ENCODE measurements around the gene MAU2.

MAU2 gene

GRCh38 chr19:19308373-19308772, 12.3 kb upstream of the MAU2 start:
- no peak for DNase-seq

DNA sequence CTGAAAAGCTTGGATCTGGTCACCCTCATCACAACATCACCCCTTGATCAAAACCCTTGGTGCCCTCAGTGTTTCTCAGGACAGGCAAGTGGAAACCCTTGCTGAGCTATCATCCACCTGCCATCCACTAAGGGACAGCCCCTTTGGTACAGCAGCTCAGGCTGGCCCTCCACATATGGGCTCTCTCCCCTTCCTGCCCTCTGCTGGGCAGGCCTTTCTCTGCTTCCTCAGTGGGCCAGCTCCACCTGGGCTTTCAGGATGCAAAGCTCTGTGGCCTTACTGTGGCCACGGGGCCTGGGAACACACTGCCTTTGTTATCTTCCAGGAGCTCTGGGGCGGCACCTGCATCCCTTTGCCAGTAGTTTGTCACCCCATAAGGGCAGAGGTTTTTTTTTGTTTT, 5.2 kb upstream of the MAU2 start:
- no peak for DNase-seq

DNA sequence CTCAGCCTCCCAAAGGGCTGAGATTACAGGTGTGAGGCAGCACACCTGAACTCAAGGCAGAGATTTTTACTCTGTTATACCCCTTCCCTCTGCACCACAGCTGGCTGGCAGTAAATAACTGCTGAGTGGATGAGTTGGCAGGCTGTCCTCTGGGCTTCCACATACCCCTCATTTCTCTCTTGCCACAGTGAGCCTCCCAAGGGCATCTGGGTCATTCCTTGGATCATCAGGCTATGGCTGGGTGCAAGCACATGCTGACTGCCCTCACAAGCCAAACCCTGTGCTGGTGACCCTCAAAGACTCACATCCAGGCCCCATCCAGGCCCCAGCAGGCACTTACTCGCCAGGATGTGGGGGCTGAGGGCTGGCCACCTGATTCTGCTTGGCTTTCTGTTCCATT, 4.5 kb upstream of the MAU2 start:
- no peak for DNase-seq

DNA sequence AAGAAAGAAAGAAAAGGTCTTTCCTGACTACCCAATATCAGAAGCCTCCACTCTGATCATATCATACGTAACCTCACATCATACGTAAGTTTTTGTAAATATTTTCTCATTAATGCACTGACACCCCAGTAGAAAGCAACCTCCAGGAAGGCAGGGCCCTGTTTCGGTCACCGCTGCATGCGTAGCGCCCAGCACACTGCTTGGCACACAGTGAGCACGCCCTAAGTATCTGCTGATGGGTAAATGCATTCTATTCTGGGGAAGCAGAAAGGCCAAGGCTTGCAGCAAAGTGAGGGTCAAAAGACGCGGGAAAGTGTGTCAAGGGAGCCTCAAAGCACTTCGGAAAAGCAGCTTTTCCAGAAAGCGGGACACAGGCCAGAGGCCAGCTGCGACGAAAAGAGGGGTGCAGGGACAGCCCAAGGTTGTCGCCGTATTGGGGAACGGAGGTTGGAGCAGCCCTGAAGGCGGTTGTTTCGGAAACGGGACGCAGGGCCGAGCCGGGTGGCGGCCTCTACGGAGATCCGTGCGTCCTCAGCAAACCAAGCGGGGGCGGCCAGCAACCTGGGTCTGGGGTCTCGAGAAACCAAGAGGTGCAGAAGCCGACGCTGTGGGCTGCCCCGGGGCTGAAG, 783 bp upstream of the MAU2 start:
- DNase-seq, result no peak

- peak; percentile 16 for DNase-seq
Observed at GRCh38 chr19:19321141-19321577, 530 bp downstream of the MAU2 start.

DNA sequence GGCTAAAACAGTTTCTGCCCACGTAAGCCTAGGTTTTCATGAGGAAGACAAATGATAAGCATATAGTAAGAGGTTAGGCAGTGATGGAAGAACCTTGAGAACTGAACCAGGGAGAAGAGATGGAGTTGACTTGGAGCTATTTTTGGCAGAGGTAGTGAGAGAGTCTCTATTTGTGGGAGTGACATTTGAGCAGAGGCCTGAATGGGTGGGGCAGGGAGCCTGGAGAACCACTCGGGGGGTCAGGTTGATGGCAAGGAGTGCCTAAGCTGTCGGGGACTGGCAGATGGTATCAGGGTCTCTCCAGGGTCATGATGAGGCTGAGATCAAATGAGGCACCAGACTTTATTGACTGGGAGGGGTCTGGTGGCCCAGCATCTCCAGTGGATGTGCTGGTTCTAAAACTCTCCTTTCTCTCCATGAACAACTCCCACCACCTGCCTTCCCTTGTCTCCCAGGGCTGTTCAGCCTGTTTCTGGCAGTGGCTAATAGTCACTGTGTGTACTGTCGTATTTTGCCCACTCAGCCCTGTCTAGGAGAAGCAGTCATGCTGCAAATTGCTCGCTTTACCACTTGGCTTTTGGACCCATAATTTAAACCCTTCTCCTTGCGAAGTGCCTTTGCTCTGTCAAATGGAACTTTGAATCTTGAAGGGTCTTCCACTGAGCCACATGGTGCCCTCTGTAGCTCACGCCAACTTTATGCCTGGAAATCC, 3.6 kb downstream of the MAU2 start:
- no peak for DNase-seq

DNA sequence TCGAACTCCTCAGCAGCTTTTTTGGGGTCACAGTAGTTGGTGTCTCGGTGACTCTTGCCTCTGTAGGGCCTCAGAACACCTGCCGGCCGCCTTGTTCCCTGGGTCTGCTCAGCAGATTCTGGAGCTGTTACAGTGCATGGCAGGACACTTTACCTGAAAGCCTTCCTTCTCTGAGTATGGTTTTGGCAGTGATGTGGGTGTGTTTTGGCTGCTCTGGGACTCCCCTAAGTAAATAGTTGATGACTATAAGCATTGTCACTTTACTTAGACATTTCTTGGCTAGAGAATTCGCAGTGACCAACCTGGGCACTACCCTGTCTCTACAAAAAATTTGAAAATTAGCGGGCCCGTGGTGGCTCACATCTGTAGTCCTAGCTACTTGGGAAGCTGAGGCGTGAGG, 7.0 kb downstream of the MAU2 start:
- no peak for DNase-seq

- DNase-seq, result no peak
Observed at GRCh38 chr19:19329126-19329525, 8.5 kb downstream of the MAU2 start.

DNA sequence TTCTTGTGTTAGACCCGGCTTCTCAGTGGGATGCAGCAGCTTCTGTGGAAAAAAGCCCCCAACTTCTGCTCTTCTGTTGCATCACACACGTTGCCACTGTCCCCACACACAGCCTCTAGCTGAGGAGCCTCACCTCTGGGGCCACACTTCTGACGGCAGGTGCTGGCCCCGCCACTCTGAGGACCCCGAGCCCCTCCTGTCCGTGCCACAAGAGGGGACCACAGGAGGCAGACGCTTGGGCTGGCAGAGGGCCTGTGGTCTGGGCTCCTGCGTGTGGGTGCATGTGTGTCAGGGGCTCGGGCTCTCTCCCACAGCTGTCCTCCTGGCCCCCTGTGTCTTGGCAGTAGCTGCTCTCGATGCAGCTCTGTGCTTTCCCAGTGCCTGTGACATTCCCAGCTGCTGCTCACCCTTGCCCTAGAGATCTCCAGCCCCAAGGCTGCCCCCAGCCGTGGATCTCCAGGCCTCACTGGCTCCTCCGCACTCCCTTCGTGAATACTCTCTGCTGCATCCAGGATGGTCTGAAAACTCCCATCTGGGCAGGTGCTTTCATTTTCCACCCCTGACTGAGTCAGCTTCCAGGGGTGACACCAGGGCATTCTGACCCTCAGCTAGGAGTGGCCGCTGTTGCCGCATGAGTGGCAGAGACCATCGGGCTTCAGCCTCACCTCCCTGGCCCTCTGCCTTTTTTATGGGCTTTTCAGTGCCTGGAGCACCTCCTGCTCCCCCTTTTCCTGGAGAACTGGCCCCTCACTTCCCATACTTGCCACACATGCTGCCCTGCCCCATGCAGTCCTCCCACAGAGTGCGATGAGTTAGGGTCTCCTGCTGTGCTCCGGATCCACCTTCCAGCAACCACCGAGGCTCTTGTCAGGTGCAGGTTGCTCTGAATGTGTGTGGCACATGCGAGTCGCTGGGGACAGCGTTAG, 13.7 kb downstream of the MAU2 start:
- no peak for DNase-seq

DNA sequence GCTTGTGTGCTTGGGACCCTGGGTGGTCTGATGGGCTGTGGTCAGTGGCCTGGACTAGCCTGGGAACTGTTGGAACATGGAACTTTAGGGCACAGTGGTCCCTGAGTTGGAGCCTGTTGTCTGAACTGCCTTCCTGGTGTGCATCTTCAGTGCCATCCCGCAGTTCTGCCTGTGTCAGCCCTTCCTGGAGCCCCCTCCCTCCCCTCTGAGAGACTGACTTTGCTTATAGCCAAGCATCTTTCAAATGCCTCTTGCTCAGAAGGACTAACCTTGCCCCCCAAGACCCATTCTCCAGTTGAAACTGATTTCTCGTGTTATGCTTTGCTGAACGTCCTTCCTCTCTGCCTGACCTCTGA, 14.3 kb downstream of the MAU2 start:
- DNase-seq, result no peak

DNA sequence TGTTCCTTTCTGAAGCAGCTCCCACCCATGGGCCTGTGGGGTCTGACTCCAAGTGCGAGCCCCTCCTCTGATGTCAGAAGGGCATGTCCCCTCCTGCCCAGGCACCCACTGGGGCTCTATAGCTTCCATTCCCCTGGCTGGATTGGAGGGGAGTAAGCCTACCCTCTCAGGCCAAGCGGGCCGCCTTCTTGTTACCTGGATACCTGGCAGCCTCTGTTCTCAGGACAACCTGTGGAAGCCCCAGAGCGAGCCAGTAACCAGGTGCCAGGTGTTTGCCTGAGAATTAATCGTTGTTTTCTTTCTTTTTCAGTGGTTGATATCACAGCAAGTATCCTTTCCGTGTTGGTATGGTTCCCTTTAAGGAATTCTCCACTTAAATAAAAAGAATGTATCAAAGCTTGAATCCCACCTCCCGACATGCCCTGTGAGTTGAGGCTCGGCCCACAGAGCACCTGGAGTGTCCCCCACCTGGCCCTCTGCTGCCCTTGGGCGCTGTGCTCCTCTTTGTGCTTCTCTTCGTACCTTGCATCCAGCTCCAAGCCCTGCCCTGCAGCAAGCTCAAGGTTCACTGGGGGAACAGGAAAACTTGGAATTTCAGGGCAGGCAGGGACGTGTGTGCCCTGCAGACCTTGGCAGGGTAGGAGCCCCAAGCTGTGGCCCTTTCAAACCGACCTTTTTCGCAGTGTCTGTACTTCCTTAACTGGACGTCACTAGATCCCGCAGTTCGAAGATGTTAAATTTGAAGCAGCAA, 15.0 kb downstream of the MAU2 start:
- DNase-seq, result no peak

DNA sequence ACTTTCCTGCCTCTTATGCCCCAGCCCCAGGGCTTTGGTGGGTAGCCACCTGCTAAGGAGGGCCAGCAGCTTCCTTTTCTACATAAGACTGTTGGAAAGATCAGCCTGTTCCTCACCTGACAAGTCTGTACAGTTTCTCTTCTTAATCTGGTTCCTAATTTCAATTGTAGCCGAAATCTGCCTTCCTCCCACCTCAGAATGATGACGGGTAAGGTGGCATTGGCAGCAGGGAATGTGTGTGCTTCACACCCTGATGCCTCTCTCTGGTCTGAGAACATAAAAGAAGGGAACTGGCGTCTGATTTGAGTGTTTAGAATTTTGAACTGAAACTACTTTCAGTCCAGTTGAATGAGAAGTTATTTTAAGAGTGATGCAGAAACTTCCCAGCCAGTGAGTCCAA, 16.0 kb downstream of the MAU2 start:
- DNase-seq, result no peak

DNA sequence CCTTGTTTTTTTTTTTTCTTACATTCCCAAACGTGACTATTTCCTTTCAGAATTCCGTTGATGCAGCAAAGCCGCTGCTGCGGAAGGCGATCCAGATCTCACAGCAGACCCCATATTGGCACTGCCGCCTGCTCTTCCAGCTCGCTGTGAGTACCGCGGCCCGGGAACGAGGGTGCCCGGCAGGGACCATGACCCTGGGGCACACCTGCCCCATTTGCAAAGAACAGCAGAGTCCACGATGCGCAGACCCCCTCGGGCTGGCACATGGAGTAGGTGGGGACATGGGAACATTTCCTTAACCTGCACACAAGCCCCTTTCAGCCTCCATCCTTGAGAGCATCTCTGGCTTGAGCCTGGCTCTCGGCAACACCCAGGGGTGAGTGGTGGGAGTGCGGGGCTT, 16.5 kb downstream of the MAU2 start:
- no peak for DNase-seq

DNA sequence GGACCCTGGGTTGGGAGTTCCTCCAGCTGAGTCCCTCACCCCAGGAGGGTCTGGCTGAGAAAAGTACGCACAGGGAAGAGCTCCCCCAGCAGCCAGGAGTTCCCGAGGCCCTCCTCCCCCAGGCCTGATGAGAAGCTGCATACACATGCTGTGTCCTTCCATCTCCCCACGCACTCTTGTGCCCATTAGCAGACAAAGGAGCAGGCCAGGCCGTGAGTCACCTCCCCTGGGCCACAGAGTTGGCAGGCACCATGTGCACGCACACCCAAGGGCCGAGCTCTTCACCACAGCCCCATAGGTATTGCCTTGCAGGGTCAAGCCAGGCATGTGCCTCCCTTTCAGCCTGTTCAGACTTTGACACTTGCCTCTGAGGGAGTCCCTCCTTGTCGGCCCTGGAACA, 17.5 kb downstream of the MAU2 start:
- no peak for DNase-seq

GRCh38 chr19:19341026-19341425, 20.4 kb downstream of the MAU2 start:
- DNase-seq, result no peak

DNA sequence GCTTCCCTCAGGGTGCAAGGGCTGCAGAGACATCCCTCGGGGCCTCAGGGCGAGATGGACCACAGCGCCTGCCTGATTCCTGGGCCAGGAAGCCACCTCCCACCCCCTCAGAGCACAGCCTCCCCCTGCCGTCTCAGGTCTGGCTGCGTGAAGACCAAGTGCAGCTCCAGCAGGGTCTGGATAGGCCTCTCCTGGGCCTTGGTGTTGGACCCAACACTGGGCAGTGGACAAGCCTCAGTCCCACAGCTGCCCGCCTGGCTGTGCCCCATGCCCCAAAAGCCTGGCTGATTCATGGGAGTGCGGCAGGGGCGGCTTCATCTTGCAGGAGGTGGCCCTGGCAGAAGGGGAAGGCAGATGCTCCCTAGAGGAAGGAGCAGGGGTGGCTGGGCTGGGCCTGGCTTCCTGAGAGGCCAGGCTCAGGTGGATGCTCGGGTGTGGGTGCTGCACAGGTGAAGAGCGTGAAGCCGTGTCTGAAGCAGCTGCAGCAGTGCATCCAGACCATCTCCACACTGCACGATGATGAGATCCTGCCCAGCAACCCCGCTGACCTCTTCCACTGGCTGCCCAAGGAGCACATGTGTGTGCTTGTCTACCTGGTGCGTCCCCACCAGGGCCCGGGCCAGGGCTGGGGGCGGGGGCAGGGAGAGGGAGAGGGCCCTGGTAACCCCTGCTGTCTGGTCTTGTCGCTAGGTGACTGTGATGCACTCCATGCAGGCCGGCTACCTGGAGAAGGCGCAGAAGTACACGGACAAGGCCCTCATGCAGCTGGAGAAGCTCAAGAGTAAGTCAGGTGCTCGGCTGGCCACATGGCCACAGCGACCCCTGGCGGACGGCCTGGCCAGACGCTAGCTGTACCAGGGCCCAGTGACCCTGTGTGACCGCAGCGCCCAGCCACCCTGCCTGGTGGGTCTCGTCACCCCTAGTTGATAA, 21.7 kb downstream of the MAU2 start:
- peak; percentile 21 for DNase-seq

DNA sequence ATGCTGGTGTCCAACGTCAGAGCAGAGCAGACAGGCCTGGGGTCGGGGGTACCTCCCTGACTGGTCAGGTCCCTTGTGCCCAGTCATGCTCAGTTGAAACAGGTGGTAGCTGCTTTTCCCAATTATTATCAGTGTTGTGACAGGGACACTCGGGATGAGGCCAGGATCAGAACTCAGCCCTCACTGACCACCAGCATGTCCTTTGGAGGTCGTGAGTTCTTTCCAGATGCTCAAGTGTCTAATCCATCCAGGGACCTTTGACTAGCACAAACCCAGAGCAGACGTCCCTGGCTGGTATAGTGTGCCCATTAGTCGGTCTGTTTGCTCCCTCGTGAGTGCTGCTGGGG, 22.4 kb downstream of the MAU2 start:
- no peak for DNase-seq

- no peak for DNase-seq
Observed at GRCh38 chr19:19343762-19344161, 23.1 kb downstream of the MAU2 start.

GRCh38 chr19:19345232-19345631, 24.6 kb downstream of the MAU2 start:
- no peak for DNase-seq

GRCh38 chr19:19345970-19346369, 25.3 kb downstream of the MAU2 start:
- no peak for DNase-seq

GRCh38 chr19:19347401-19348110, 26.9 kb downstream of the MAU2 start:
- no peak for DNase-seq

Data from DMS79 treated with DMSO at 0.1 percent for 48 hours (cell line).